Measurements from ENCODE around the gene RPL35.

DNA sequence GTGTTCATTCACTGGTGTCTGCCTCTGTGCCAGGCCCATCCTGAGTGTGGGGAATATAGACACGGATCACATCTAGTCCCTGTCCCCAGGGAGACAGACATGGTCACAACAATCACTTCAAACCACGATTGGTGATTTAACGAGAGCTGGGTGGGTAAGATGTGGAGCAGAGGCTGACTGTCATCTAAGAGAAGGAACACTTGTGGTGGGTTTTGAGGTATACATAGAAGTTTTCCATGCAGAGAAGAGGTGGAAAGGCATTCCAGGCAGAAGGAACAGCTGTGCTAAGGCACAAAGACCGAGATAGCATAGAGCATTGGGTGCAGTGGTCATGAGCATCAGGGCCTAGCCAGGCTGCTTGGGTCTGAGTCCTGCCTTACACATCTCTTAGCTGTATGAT lies 31.2 kb downstream of the RPL35 start:
- TF ChIP-seq, protein P1, sequence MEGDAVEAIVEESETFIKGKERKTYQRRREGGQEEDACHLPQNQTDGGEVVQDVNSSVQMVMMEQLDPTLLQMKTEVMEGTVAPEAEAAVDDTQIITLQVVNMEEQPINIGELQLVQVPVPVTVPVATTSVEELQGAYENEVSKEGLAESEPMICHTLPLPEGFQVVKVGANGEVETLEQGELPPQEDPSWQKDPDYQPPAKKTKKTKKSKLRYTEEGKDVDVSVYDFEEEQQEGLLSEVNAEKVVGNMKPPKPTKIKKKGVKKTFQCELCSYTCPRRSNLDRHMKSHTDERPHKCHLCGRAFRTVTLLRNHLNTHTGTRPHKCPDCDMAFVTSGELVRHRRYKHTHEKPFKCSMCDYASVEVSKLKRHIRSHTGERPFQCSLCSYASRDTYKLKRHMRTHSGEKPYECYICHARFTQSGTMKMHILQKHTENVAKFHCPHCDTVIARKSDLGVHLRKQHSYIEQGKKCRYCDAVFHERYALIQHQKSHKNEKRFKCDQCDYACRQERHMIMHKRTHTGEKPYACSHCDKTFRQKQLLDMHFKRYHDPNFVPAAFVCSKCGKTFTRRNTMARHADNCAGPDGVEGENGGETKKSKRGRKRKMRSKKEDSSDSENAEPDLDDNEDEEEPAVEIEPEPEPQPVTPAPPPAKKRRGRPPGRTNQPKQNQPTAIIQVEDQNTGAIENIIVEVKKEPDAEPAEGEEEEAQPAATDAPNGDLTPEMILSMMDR (IDR thresholded peaks at IDR 0.05) = no peak
- TF ChIP-seq EP300 (IDR thresholded peaks at IDR 0.05) = no peak

Measured in ovary (tissue), 3 donors.